H9 (cell line): ENCODE data around the gene PPP1R13B. TPM values are rescaled to one million over a fixed set of nuclear protein-coding genes. Genes with fewer than 3 reads are reported as not detected.

Experiments used
- DNase-seq: peaks from one replicate; pipeline ENCODE4 v3.0.0-alpha.2; 2017
- H2AFZ ChIP-seq: one replicate; pipeline ENCODE4 v1.6.1; 2013; ENCODE audit warnings: mild to moderate bottlenecking, low read length, control low read depth, moderate library complexity
- H2AK5ac ChIP-seq: 2 replicates; pipeline ENCODE4 v1.6.1; 2013; ENCODE audit warnings: low read length, control low read depth, mixed read lengths; ENCODE audit not compliant: insufficient read length
- H2BK120ac ChIP-seq: one replicate; pipeline ENCODE4 v1.6.1; 2013; ENCODE audit warnings: low read depth, mild to moderate bottlenecking, low read length, control low read depth, inconsistent platforms; ENCODE audit not compliant: poor library complexity, severe bottlenecking
- H2BK12ac ChIP-seq: 2 replicates; pipeline ENCODE4 v1.6.1; 2013; ENCODE audit warnings: low read length, control low read depth, mixed read lengths, low read depth; ENCODE audit not compliant: insufficient read length
- H2BK15ac ChIP-seq: 2 replicates; pipeline ENCODE4 v1.6.1; 2013; ENCODE audit warnings: low read depth, low read length, control low read depth
- H2BK20ac ChIP-seq: one replicate; pipeline ENCODE4 v1.6.1; 2013; ENCODE audit warnings: low read depth, mild to moderate bottlenecking, low read length, control low read depth, inconsistent platforms; ENCODE audit not compliant: poor library complexity, severe bottlenecking
- H2BK5ac ChIP-seq: 2 replicates; pipeline ENCODE4 v1.6.1; 2013; ENCODE audit warnings: low read length, control low read depth, mixed read lengths; ENCODE audit not compliant: insufficient read length
- H3K14ac ChIP-seq: 2 replicates; pipeline ENCODE4 v1.6.1; 2013; ENCODE audit warnings: low read length, control low read depth; ENCODE audit not compliant: insufficient read depth
- H3K18ac ChIP-seq: 2 replicates; pipeline ENCODE4 v1.6.1; 2013; ENCODE audit warnings: low read depth, mild to moderate bottlenecking, mixed read lengths, low read length, control low read depth; ENCODE audit not compliant: insufficient read length
- H3K23ac ChIP-seq: 2 replicates; pipeline ENCODE4 v1.6.1; 2013; ENCODE audit warnings: low read length, control low read depth, mixed read lengths, low read depth; ENCODE audit not compliant: insufficient read length
- H3K23me2 ChIP-seq: 2 replicates; pipeline ENCODE4 v1.6.1; 2013; ENCODE audit warnings: low read depth, mild to moderate bottlenecking, mixed read lengths, low read length, control low read depth; ENCODE audit not compliant: insufficient read length, poor library complexity, severe bottlenecking
- H3K27ac ChIP-seq: 2 replicates; pipeline ENCODE4 v1.5.1; 2013; ENCODE audit warnings: low read length, control low read depth, mixed read lengths, low read depth; ENCODE audit not compliant: insufficient read length
- H3K27me3 ChIP-seq: 2 replicates; pipeline ENCODE4 v1.6.1; 2013; ENCODE audit warnings: low read length, control low read depth, inconsistent platforms; ENCODE audit not compliant: insufficient read depth
- H3K4ac ChIP-seq: 2 replicates; pipeline ENCODE4 v1.6.1; 2013; ENCODE audit warnings: low read depth, mild to moderate bottlenecking, control low read depth, inconsistent platforms, low read length, moderate library complexity
- H3K4me1 ChIP-seq: 2 replicates; pipeline ENCODE4 v1.6.1; 2013; ENCODE audit warnings: low read length, control low read depth, inconsistent platforms; ENCODE audit not compliant: insufficient read depth
- H3K4me2 ChIP-seq: 2 replicates; pipeline ENCODE4 v1.6.1; 2013; ENCODE audit warnings: low read length, control low read depth, mixed read lengths; ENCODE audit not compliant: insufficient read length, insufficient read depth
- H3K56ac ChIP-seq: 2 replicates; pipeline ENCODE4 v1.6.1; 2013; ENCODE audit warnings: low read depth, mild to moderate bottlenecking, mixed read lengths, low read length, control low read depth; ENCODE audit not compliant: insufficient read length
- H3K79me1 ChIP-seq: 2 replicates; pipeline ENCODE4 v1.6.1; 2013; ENCODE audit warnings: low read depth, mild to moderate bottlenecking, moderate library complexity, low read length, control low read depth, inconsistent platforms; ENCODE audit not compliant: insufficient read depth, poor library complexity, severe bottlenecking
- H3K79me2 ChIP-seq: 2 replicates; pipeline ENCODE4 v1.6.1; 2013; ENCODE audit warnings: low read length, control low read depth, inconsistent platforms; ENCODE audit not compliant: insufficient read depth
- H3K9ac ChIP-seq: 2 replicates; pipeline ENCODE4 v1.6.1; 2013; ENCODE audit warnings: low read length, control low read depth, mixed read lengths; ENCODE audit not compliant: insufficient read length; ENCODE audit errors: extremely low read depth
- H3K9me3 ChIP-seq: one replicate; pipeline ENCODE4 v1.6.1; 2013; ENCODE audit warnings: low read depth, low read length, inconsistent platforms; ENCODE audit not compliant: control insufficient read depth
- H3T11ph ChIP-seq: one replicate; pipeline ENCODE4 v1.6.1; 2013; ENCODE audit warnings: mild to moderate bottlenecking, low read length, control low read depth, inconsistent platforms
- H4K20me1 ChIP-seq: one replicate; pipeline ENCODE4 v1.6.1; 2013; ENCODE audit not compliant: control insufficient read depth, insufficient read length, insufficient read depth
- H4K5ac ChIP-seq: 2 replicates; pipeline ENCODE4 v1.6.1; 2013; ENCODE audit warnings: low read depth, mild to moderate bottlenecking, mixed read lengths, low read length, control low read depth; ENCODE audit not compliant: insufficient read length
- H4K8ac ChIP-seq: replicated peaks from 2 replicates; pipeline ENCODE4 v1.6.1; 2013; ENCODE audit warnings: low read length, control low read depth, mixed read lengths, low read depth; ENCODE audit not compliant: insufficient read length
- H4K91ac ChIP-seq: 2 replicates; pipeline ENCODE4 v1.6.1; 2013; ENCODE audit warnings: low read depth, mild to moderate bottlenecking, moderate library complexity, mixed read lengths, low read length, control low read depth; ENCODE audit not compliant: insufficient read length
- H3K27ac Mint-ChIP-seq, 3 experiments: 2 replicates in 2 of 3; 3 replicates in 1 of 3; pipeline ENCODE4 v1.8.0; 2020 to 2021; ENCODE audit warnings: mixed read lengths in 3 of 3, mild to moderate bottlenecking in 1 of 3, moderate library complexity in 1 of 3
- H3K27me3 Mint-ChIP-seq: 2 replicates; pipeline ENCODE4 v1.8.0; 2021; ENCODE audit warnings: low read depth, mild to moderate bottlenecking, moderate library complexity, mixed read lengths
- H3K36me3 Mint-ChIP-seq, 3 experiments: 2 replicates in 2 of 3; 3 replicates in 1 of 3; pipeline ENCODE4 v1.8.0; 2020 to 2021; ENCODE audit warnings: low read depth in 3 of 3, mixed read lengths in 3 of 3; ENCODE audit not compliant: insufficient read depth in 1 of 3
- H3K4me1 Mint-ChIP-seq, 2 experiments: 2 replicates each; pipeline ENCODE4 v1.8.0; 2020; ENCODE audit warnings: mixed read lengths in 2 of 2
- H3K4me3 Mint-ChIP-seq, 2 experiments: 2 replicates in 1 of 2; 3 replicates in 1 of 2; pipeline ENCODE4 v1.8.0; 2020 to 2021; ENCODE audit warnings: mild to moderate bottlenecking in 2 of 2, mixed read lengths in 2 of 2, moderate library complexity in 1 of 2
- H3K9me3 Mint-ChIP-seq, 2 experiments: 2 replicates in 1 of 2; 3 replicates in 1 of 2; pipeline ENCODE4 v1.8.0; 2020; ENCODE audit warnings: mild to moderate bottlenecking in 2 of 2, mixed read lengths in 2 of 2, moderate library complexity in 1 of 2
- CTCF ChIP-seq: fragments of 200-600 bp; sonication (generic); conservative IDR thresholded peaks from 3 replicates; pipeline ENCODE4 v1.8.0; 2021; ENCODE audit warnings: antibody characterized with exemption, mild to moderate bottlenecking
- WGBS: extraction: QIAGEN DNeasy Blood & Tissue Kit; methylation state at CpG from one replicate; pipeline ENCODE4 v1.1.7; 2013; ENCODE audit warnings: missing lambda C conversion rate, low lambda C conversion rate, mixed read lengths; ENCODE audit not compliant: insufficient read length; ENCODE audit errors: extremely low coverage; 5-methylcytosine and 5-hydroxymethylcytosine counted together
- total RNA-seq: library from RNA; stranded (reverse); gene quantifications from 2 replicates; pipeline ENCODE4 v1.2.1, GENCODE V29; 2021

PPP1R13B gene
- total RNA-seq, 1 experiment from 2014 or later: 6.0 TPM

GRCh38 chr14:103846097-103846496 lies 1.3 kb downstream of the PPP1R13B start:
- Histone ChIP-seq H2BK15ac (no peak overlapping the region), H3K23ac (no peak overlapping the region), H2BK20ac (no peak overlapping the region), H3K4ac (no peak overlapping the region), H2AK5ac (no peak overlapping the region), H3K27ac (no peak overlapping the region), H4K5ac (no peak overlapping the region), H3K27me3 (peaks cover 9% of the 10 kb centered on the region; the same call in 1 of the 2 replicates), H3K14ac (no peak overlapping the region), H3K79me2 (no peaks in the 10 kb centered on the region), H2BK5ac (no peak overlapping the region), H4K8ac (no peak overlapping the region), H3K9ac (no peak overlapping the region), H3T11ph (no peak overlapping the region), H2AFZ (no peak overlapping the region), H2BK12ac (no peak overlapping the region), H3K18ac (no peak overlapping the region), H3K4me2 (peak overlapping the region; percentile 88), H2BK120ac (no peak overlapping the region), H3K4me1 (no peaks in the 10 kb centered on the region), H3K9me3 (no peaks in the 10 kb centered on the region), H3K23me2 (peaks cover 11% of the 10 kb centered on the region), H4K91ac (no peak overlapping the region), H3K56ac (no peak overlapping the region), H4K20me1 (no peaks in the 10 kb centered on the region), H3K79me1 (no peaks in the 10 kb centered on the region)
- Mint-ChIP-seq H3K4me3 (peak overlapping the region; percentile 84 to 90), H3K4me1 (peaks cover 11 to 14% of the 10 kb centered on the region in 2 experiments), H3K27ac (no peak overlapping the region), H3K9me3 (no peaks in the 10 kb centered on the region), H3K27me3 (peaks cover 50% of the 10 kb centered on the region), H3K36me3 (no peaks in the 10 kb centered on the region; a peak in 1 of 7 replicates)
- no peak for TF ChIP-seq CTCF
- DNase-seq: no peak
- no CpG with 5 or more reads among the region's 8 CpGs for WGBS
